SK-N-SH (cell line): ENCODE data around the gene TBL3.

Source experiments
- JUND ChIP-seq: IDR thresholded peaks from 2 replicates; pipeline ENCODE4 v1.4.0; 2012
- POLR2AphosphoS5 ChIP-seq: IDR thresholded peaks from 2 replicates; pipeline ENCODE4 v1.6.1; 2012; ENCODE audit warnings: low read depth, low read length

GRCh38 chr16:1993731-1994131 is 21.9 kb downstream of the TBL3 start:
- TF ChIP-seq POLR2AphosphoS5 (no peak), JUND (no peak)
